GM12891 (cell line): ENCODE measurements around the gene FAM167B.
"Not testable (repeated sequence)": the region's sequence is repeated elsewhere in the genome, so short reads cannot be mapped to it uniquely, and the experiment has no call there.

Source experiments
- DNase-seq: peaks from one replicate; pipeline ENCODE4 v3.0.0; 2011; ENCODE audit warnings: low spot score; ENCODE audit not compliant: insufficient read length
- FAIRE-seq: peaks from 2 replicates; lab custom pipeline; 2011; peaks lifted over from hg19 to GRCh38; lab: Jason Lieb, UNC
- PAX5 ChIP-seq: IDR thresholded peaks from 2 replicates; pipeline ENCODE4 v1.6.1; 2011; ENCODE audit warnings: low read length, moderate library complexity, mild to moderate bottlenecking; ENCODE audit not compliant: insufficient read depth, severe bottlenecking
- POLR2A ChIP-seq: IDR thresholded peaks from 2 replicates; pipeline ENCODE4 v1.6.1; 2011; ENCODE audit warnings: low read depth, low read length, control low read depth
- POLR2AphosphoS5 ChIP-seq: IDR thresholded peaks from 2 replicates; pipeline ENCODE4 v1.6.1; 2011; ENCODE audit warnings: low read depth, low read length, control low read depth
- POU2F2 ChIP-seq: IDR thresholded peaks from 2 replicates; pipeline ENCODE4 v1.6.1; 2011; ENCODE audit warnings: low read depth, mild to moderate bottlenecking, control low read depth, low read length, moderate library complexity
- SPI1 ChIP-seq: IDR thresholded peaks from 2 replicates; pipeline ENCODE4 v1.6.1; 2011; ENCODE audit warnings: low read depth, low read length, control low read depth
- TAF1 ChIP-seq: IDR thresholded peaks from 2 replicates; pipeline ENCODE4 v1.6.1; 2011; ENCODE audit warnings: low read depth, low read length, control low read depth

FAM167B gene

GRCh38 chr1:32273391-32274208, 26.6 kb downstream of the FAM167B start:
- FAIRE-seq: peak; percentile 76
- no peak for DNase-seq
- TF ChIP-seq POLR2AphosphoS5 (no peak), PAX5 (no peak), SPI1 (no peak), POU2F2 (no peak), POLR2A (no peak), TAF1 (no peak)

- TF ChIP-seq TAF1 (no peak), POLR2A (no peak), SPI1 (no peak), PAX5 (no peak), POLR2AphosphoS5 (no peak), POU2F2 (no peak)
- no peak for FAIRE-seq
- DNase-seq: no peak
These were observed 27.8 kb downstream of the FAM167B start for GRCh38 chr1:32274646-32275340.

- DNase-seq: no peak
- no peak for FAIRE-seq
- no peak for TF ChIP-seq TAF1
- TF ChIP-seq SPI1: no peak
- no peak for TF ChIP-seq POU2F2
- TF ChIP-seq POLR2A: no peak
- TF ChIP-seq PAX5: no peak
- no peak for TF ChIP-seq POLR2AphosphoS5
These were observed 28.4 kb downstream of the FAM167B start for GRCh38 chr1:32275424-32275823.

GRCh38 chr1:32276032-32276782, 29.2 kb downstream of the FAM167B start:
- DNase-seq (no peak), FAIRE-seq (no peak)
- TF ChIP-seq POLR2AphosphoS5 (no peak), PAX5 (no peak), TAF1 (no peak), POU2F2 (no peak), POLR2A (no peak), SPI1 (no peak)

- DNase-seq, FAIRE-seq: not testable (repeated sequence)
These were observed 37.8 kb downstream of the FAM167B start for GRCh38 chr1:32284777-32285176.

GRCh38 chr1:32285658-32286057, 38.6 kb downstream of the FAM167B start:
- FAIRE-seq (no peak), DNase-seq (no peak)
- TF ChIP-seq POLR2AphosphoS5 (no peak), TAF1 (no peak), POLR2A (no peak), SPI1 (no peak), POU2F2 (no peak), PAX5 (no peak)

- FAIRE-seq (no peak), DNase-seq (no peak)
- TF ChIP-seq TAF1 (no peak), POLR2AphosphoS5 (no peak), POLR2A (no peak), SPI1 (no peak), PAX5 (no peak), POU2F2 (no peak)
These were observed 39.7 kb downstream of the FAM167B start for GRCh38 chr1:32286763-32287162.

GRCh38 chr1:32289256-32289655, 42.2 kb downstream of the FAM167B start:
- FAIRE-seq (no peak), DNase-seq (no peak)
- TF ChIP-seq POLR2A (no peak), TAF1 (no peak), PAX5 (no peak), POU2F2 (no peak), POLR2AphosphoS5 (no peak), SPI1 (no peak)

GRCh38 chr1:32291145-32291707, 44.2 kb downstream of the FAM167B start:
- no peak for DNase-seq
- FAIRE-seq: no peak
- TF ChIP-seq POU2F2 (no peak), POLR2A (no peak), POLR2AphosphoS5 (no peak), TAF1 (no peak), PAX5 (no peak)
